Measurements from ENCODE around the gene KIF23. TPM values are rescaled to one million over a fixed set of nuclear protein-coding genes. Genes with fewer than 3 reads are reported as not detected.

Gene KIF23
- total RNA-seq, 2 donors from 2014 or later, result 9.5 to 38.3 TPM

DNA sequence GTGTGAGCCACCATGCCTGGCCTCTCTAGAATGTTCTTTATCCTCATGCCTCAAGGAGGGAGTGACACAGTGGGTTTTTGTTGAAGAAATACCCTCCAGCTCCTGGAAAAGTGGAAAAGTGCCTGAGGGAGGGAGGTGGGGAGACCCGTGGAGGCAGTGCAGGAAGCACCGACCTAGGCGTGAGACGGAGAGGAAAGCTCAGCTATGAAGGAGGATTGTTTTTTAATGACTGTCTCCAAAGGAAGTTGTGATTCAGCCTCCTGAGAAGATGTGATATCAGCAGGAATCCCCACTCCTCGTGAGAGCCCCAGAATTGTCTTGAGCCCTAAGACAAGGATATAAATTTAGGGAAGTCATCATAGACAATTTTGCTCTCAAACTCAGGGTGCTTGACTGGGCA, 60.1 kb downstream of the KIF23 start:
- Histone ChIP-seq H3K27me3 (no peaks in the 10 kb centered on the region), H3K36me3 (no peaks in the 10 kb centered on the region), H3K27ac (no peak overlapping the region), H3K9ac (ENCODE audit: low read depth in 2 of 2, low read length in 2 of 2) (no peak overlapping the region), H3K4me1 (no peaks in the 10 kb centered on the region), H3K4me3 (no peak overlapping the region), H3K9me3 (no peaks in the 10 kb centered on the region)
- TF ChIP-seq, protein P1, sequence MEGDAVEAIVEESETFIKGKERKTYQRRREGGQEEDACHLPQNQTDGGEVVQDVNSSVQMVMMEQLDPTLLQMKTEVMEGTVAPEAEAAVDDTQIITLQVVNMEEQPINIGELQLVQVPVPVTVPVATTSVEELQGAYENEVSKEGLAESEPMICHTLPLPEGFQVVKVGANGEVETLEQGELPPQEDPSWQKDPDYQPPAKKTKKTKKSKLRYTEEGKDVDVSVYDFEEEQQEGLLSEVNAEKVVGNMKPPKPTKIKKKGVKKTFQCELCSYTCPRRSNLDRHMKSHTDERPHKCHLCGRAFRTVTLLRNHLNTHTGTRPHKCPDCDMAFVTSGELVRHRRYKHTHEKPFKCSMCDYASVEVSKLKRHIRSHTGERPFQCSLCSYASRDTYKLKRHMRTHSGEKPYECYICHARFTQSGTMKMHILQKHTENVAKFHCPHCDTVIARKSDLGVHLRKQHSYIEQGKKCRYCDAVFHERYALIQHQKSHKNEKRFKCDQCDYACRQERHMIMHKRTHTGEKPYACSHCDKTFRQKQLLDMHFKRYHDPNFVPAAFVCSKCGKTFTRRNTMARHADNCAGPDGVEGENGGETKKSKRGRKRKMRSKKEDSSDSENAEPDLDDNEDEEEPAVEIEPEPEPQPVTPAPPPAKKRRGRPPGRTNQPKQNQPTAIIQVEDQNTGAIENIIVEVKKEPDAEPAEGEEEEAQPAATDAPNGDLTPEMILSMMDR (IDR thresholded peaks at IDR 0.05), result no peak
- intact Hi-C loops (cut with DNase I), result no loop called here
- no peak for DNase-seq

DNA sequence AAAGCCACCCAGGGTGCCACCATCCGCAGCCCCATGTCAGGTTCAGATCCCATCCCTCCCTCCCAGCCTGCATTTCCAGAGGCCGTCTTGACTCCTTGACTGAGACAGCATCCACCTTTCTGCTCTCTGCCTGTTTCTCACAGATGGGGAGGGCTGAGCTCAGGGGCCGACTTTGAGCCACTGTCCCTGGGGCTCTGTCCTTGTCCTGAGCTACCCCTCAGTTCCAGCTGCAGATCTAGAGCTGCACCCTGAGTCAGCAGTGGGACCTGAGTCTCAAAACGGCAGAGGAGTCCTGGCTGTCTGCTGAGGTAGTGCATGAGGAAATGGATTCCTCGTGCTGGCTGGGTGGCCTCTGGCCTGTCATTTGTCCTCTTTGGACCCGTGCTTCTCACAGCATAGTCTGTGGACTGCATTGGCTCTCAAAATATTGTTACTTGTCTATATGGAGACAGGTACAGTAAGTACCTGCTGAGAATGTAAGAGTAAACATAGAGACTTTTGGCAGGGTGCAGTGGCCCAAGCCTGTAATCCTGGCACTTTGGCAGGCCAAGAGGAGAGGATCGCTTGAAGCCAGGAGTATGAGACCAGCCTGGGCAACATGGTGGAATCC, 60.8 kb downstream of the KIF23 start:
- H3K27ac ChIP-seq, result no peak overlapping the region
- intact Hi-C loops (cut with DNase I), result loop anchor here (5.0 kb wide), 2 partner anchors 992 to 1012 kb away; no protein-coding TSS in a partner anchor

DNA sequence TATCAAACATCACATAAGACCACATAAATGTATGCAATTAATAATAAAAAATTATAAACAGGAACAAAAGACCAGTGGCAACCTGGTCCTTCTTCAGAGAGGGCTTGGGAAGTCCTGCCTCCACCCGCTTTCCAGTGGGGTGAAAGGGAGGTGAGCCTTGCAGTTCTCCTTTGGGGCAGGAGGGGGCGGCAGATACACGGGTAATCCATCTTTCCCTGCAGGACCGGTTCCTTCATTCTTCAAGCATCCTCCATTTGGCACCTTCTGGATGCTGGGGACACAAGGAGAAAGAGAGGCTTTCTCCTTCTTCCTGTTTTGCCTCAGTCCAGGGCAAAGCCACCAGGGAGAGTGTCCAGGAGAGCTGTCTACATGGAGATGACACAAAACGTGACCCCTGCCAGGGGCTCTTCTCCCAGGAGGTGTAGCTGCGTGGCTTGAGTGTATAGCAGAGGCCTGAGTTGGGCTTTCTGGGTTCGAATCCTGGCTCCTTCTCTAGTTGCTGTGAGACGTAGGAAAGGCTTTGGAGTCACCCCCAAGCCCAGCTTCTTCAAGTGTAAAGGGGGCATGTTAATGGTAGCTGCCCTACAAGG, 61.7 kb downstream of the KIF23 start:
- Histone ChIP-seq H3K4me1 (no peaks in the 10 kb centered on the region), H3K9me3 (no peaks in the 10 kb centered on the region), H3K27ac (no peak overlapping the region), H3K27me3 (no peaks in the 10 kb centered on the region), H3K4me3 (no peak overlapping the region), H3K9ac (ENCODE audit: low read depth in 2 of 2, low read length in 2 of 2) (no peak overlapping the region), H3K36me3 (no peaks in the 10 kb centered on the region)
- intact Hi-C loops (cut with DNase I), result loop anchor here (5.0 kb wide), 2 partner anchors 991 to 1011 kb away; no protein-coding TSS in a partner anchor
- TF ChIP-seq, protein P1 (IDR thresholded peaks at IDR 0.05), result peak; percentile 98
- peak; percentile 84 for DNase-seq

More for the DNA sequence above, 60.8 kb downstream of the KIF23 start:
- H3K4me3 ChIP-seq, result no peak overlapping the region
- no peaks in the 10 kb centered on the region for H3K27me3 ChIP-seq
- no peaks in the 10 kb centered on the region for H3K9me3 ChIP-seq
- no peak overlapping the region for H3K9ac ChIP-seq (ENCODE audit: low read depth in 2 of 2, low read length in 2 of 2)
- no peaks in the 10 kb centered on the region for H3K4me1 ChIP-seq
- no peaks in the 10 kb centered on the region for H3K36me3 ChIP-seq
- DNase-seq, result no peak
- TF ChIP-seq, protein P1 (IDR thresholded peaks at IDR 0.05), result no peak

DNA sequence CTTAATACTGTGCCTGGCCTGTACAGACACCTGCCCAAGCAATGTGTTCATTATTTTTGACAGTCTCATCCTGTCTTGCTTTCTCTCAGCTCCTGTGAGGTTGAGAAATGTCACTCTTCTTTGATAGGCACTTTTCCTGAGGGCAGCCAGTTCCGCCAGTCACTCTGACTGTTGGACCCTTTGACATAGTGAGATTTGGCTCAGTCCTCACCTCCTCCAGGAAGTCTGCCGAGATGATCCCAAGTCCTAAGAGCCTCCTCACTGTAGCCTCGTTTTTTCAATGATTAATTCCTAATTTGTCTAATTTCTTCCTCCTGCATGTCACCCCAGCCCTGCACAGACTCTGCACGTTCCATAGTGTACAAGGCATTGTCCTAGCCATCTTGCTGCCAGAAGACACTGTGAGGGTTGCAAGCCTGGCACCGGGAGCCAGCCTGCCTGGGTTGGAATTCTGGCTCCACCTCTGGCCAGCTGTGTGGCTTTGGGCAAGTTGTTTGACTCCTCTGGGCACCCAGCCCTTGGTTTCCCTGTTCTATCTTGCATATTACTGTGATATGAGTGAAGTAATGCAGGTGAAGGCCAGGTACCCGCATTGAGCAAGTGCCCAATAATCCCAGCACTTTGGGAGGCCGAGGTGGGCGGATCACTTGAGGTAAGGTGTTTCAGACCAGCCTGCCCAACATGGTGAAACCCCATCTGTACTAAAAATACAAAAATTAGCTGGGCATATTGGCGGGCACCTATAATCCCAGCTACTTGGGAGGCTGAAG, 62.7 kb downstream of the KIF23 start:
- Histone ChIP-seq H3K36me3 (no peaks in the 10 kb centered on the region), H3K9ac (ENCODE audit: low read depth in 2 of 2, low read length in 2 of 2) (no peak overlapping the region), H3K4me3 (no peak overlapping the region), H3K4me1 (no peaks in the 10 kb centered on the region), H3K27me3 (no peaks in the 10 kb centered on the region), H3K9me3 (no peaks in the 10 kb centered on the region), H3K27ac (no peak overlapping the region)
- intact Hi-C loops (cut with DNase I), result loop anchor here (5.0 kb wide), 2 partner anchors 990 to 1010 kb away; no protein-coding TSS in a partner anchor
- TF ChIP-seq, protein P1 (IDR thresholded peaks at IDR 0.05), result no peak
- DNase-seq, result no peak

- H3K36me3 ChIP-seq, result no peaks in the 10 kb centered on the region
- no peak overlapping the region for H3K27ac ChIP-seq
- no peaks in the 10 kb centered on the region for H3K9me3 ChIP-seq
- H3K4me1 ChIP-seq, result no peaks in the 10 kb centered on the region
- H3K9ac ChIP-seq (ENCODE audit: low read depth in 2 of 2, low read length in 2 of 2), result no peak overlapping the region
- TF ChIP-seq, protein P1 (IDR thresholded peaks at IDR 0.05), result peak; percentile 89
- intact Hi-C loops (cut with DNase I), result loop anchor here (5.0 kb wide), 2 partner anchors 989 to 1009 kb away; no protein-coding TSS in a partner anchor
- no peak overlapping the region for H3K4me3 ChIP-seq
- peak; percentile 44 for DNase-seq
- H3K27me3 ChIP-seq, result no peaks in the 10 kb centered on the region
Observed at GRCh38 chr15:69478259-69478781, 64.2 kb downstream of the KIF23 start.
